Activated naive CD4-positive, alpha-beta T cell treated with anti-CD3 and anti-CD28 coated beads, Interleukin-2, amount 50 U/mL, for 72 hours (primary cell): Measurements from ENCODE around the gene CLN3. TPM values are rescaled to one million over a fixed set of nuclear protein-coding genes. Genes with fewer than 3 reads are reported as not detected.
"Not testable (repeated sequence)": the region's sequence is repeated elsewhere in the genome, so short reads cannot be mapped to it uniquely, and the experiment has no call there.

Experiments
- ATAC-seq, 2 donors: fragments of 150-1000 bp; cut with Tn5 transposase; 2 replicates each; pipeline ENCODE4 v1.10.0; 2021; ENCODE audit warnings: mild to moderate bottlenecking in 2 of 2, moderate library complexity in 2 of 2
- DNase-seq, 2 donors: peaks; one replicate each; pipeline ENCODE4 v3.0.0; 2021 to 2022; ENCODE audit warnings: low spot score in 2 of 2
- H3K27ac Mint-ChIP-seq, 2 donors: one replicate each; pipeline ENCODE4 v1.8.0; 2022; ENCODE audit warnings: mild to moderate bottlenecking in 2 of 2, mixed read lengths in 2 of 2
- H3K36me3 Mint-ChIP-seq, 2 donors: one replicate each; pipeline ENCODE4 v1.8.0; 2022; ENCODE audit warnings: mixed read lengths in 2 of 2
- H3K9me3 Mint-ChIP-seq, 2 donors: one replicate each; pipeline ENCODE4 v1.8.0; 2022; ENCODE audit warnings: mixed read lengths in 2 of 2
- total RNA-seq, 2 donors: library from RNA; stranded (reverse); gene quantifications; one replicate each; pipeline ENCODE4 v1.2.3, GENCODE V29; 2022

Gene CLN3
- total RNA-seq, 2 donors from 2014 or later: 19.3 to 25.8 TPM

- H3K36me3 Mint-ChIP-seq: peaks cover 4 to 6% of the 10 kb centered on the region in 2 donors
- DNase-seq (peak in 1 of 2 donors; percentile 31), ATAC-seq (no peak)
- H3K9me3 Mint-ChIP-seq: no peaks in the 10 kb centered on the region
- H3K27ac Mint-ChIP-seq: no peak overlapping the region
These were observed 14.5 kb downstream of the CLN3 start for GRCh38 chr16:28477311-28477920.

- no peak for DNase-seq
- no peaks in the 10 kb centered on the region for H3K9me3 Mint-ChIP-seq
- H3K27ac Mint-ChIP-seq: no peak overlapping the region
- ATAC-seq: no peak
- peaks cover 4 to 6% of the 10 kb centered on the region in 2 donors for H3K36me3 Mint-ChIP-seq
These were observed 16.7 kb downstream of the CLN3 start for GRCh38 chr16:28475221-28475620.

DNA sequence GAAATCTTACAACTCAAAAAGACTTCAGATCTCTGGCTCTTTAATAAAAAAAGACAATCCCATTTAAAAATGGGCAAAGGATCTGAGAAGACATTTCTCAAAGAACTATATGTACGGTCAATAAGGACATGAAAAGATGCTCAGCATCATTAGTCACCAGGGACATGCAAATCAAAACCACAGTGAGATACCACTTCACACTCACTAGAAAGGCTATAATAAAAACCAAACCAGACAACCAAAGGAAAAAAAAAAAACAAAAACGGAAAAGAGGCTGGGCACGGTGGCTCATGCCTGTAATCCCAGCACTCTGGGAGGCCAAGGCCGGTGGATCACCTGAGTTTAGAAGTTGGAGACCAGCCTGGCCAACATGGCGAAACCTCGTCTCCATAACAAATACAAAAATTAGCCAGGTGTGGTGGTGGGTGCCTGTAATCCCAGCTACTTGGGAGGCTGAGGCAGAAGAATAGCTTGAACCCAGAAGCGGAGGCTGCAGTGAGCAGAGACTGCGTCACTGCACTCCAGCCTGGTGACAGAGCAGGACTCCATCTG, 18.1 kb downstream of the CLN3 start:
- peaks cover 4 to 6% of the 10 kb centered on the region in 2 donors for H3K36me3 Mint-ChIP-seq
- DNase-seq: peak in 1 of 2 donors; percentile 53
- ATAC-seq: peak; percentile 94 to 96
- H3K27ac Mint-ChIP-seq: peak overlapping the region in 1 of 2 donors; percentile 70
- no peaks in the 10 kb centered on the region for H3K9me3 Mint-ChIP-seq

DNA sequence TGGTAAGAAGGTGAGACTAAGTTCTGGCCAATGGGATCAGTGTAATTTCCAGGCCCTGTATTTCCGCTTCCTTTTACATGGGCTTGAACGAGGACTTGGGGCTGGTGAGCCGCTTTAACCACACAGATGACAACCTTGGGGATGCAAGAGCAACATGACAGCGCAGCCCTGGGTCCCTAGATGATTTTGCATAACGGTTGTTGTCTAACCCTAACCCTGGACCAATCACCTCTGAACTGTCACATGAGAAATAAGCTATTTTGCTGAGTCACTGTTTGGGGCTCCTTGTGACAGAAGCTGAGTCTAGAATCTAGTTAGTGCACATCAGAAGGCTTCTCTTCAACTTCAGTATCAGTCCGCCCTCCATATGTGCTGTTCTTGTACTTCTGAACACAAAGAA, 44.8 kb downstream of the CLN3 start:
- H3K36me3 Mint-ChIP-seq, H3K27ac Mint-ChIP-seq, H3K9me3 Mint-ChIP-seq, DNase-seq, ATAC-seq: not testable (repeated sequence)

DNA sequence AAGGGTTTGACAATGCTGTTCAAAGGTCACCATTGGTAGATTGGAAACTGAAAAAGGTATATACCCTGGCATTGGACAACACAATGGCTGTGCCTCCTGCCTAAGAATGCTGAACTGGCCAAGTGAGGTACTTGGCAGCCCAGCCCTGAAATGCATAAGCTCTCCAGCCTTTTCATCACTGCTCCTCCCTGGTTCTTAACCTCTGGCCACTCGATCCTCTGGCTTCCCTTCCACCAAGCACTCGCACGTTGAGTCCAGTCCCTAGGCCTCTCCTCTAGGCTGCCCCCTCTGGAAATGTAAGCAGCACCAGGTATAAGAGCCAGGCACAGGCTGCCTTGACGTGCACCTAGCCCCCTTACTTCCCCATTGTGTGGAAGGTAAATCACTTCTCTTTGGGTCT, 45.5 kb downstream of the CLN3 start:
- DNase-seq, H3K9me3 Mint-ChIP-seq, ATAC-seq, H3K36me3 Mint-ChIP-seq, H3K27ac Mint-ChIP-seq: not testable (repeated sequence)

GRCh38 chr16:28443943-28444342, 47.9 kb downstream of the CLN3 start:
- not testable (repeated sequence) for H3K27ac Mint-ChIP-seq, H3K9me3 Mint-ChIP-seq, DNase-seq, H3K36me3 Mint-ChIP-seq, ATAC-seq

- not testable (repeated sequence) for H3K27ac Mint-ChIP-seq, H3K36me3 Mint-ChIP-seq, ATAC-seq, DNase-seq, H3K9me3 Mint-ChIP-seq
These were observed 53.0 kb downstream of the CLN3 start for GRCh38 chr16:28438899-28439298.

DNA sequence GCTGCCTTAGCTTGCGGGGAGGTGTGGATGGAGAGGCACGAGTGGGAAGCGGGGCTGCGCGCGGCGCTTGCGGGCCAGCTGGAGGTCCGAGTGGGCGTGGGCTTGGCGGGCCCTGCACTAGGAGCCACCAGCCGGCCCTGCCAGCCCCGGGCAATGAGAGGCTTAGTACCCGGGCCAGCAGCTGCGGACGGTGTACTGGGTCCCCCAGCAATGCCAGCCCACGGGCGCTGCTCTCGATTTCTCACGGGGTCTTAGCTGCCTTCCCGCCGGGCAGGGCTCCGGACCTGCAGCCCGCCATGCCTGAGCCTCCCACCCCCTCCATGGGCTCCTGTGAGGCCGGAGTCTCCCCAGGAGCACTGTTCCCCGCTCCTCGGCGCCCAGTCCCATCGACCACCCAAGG, 56.5 kb downstream of the CLN3 start:
- H3K9me3 Mint-ChIP-seq, H3K27ac Mint-ChIP-seq: not testable (repeated sequence)

More for the DNA sequence above, 56.5 kb downstream of the CLN3 start:
- not testable (repeated sequence) for DNase-seq, ATAC-seq, H3K36me3 Mint-ChIP-seq

Other genes starting within 250 kb of the CLN3 start
- gene SBK1, start 199.5 kb downstream of the CLN3 start, total RNA-seq: 1 to 10 TPM; 2.0 to 4.2 TPM
- gene NPIPB6, start 128.6 kb downstream of the CLN3 start, total RNA-seq: 1 to 10 TPM; 2.3 to 5.2 TPM
- gene EIF3CL, start 88.2 kb downstream of the CLN3 start, total RNA-seq: 10 to 100 TPM; 22.0 to 37.6 TPM
- gene NPIPB7, start 19.7 kb downstream of the CLN3 start, total RNA-seq: under 1 TPM in 1 of 2 donors, not detected in 1; 0.19 TPM
- gene APOBR, start 2.6 kb upstream of the CLN3 start, total RNA-seq: 1 to 10 TPM in 1 of 2 donors, under 1 TPM in 1; 0.93 to 2.9 TPM
- gene IL27, start 14.8 kb upstream of the CLN3 start, total RNA-seq: not detected
- not detected for gene NUPR1, start 46.9 kb upstream of the CLN3 start, total RNA-seq
- 10 to 100 TPM; 10.7 to 22.1 TPM for gene SGF29, start 61.8 kb upstream of the CLN3 start, total RNA-seq
- under 1 TPM; 0.30 to 0.54 TPM for gene SULT1A2, start 105.0 kb upstream of the CLN3 start, total RNA-seq
- gene SULT1A1, start 118.0 kb upstream of the CLN3 start, total RNA-seq: 10 to 100 TPM in 1 of 2 donors, 1 to 10 TPM in 1; 8.2 to 15.6 TPM
- gene NPIPB8, start 146.0 kb upstream of the CLN3 start, total RNA-seq: under 1 TPM in 1 of 2 donors, not detected in 1; 0.36 TPM
- 100 to 1,000 TPM; 467 to 604 TPM for gene EIF3C, start 219.4 kb upstream of the CLN3 start, total RNA-seq